Endothelial cell of umbilical vein (primary cell): ENCODE measurements around the gene PSME3. TPM values are rescaled to one million over a fixed set of nuclear protein-coding genes. Genes with fewer than 3 reads are reported as not detected.

ENCODE experiments used
- BruUV-seq: library from RNA; stranded (reverse); fragments of 400-500 nt; replicated peaks from 2 replicates; lab custom pipeline; 2021; lab: Mats Ljungman, UMichigan
- CTCF ChIA-PET: fragments of 300-600, 350-600 bp; sonication (Branson Sonifier 250); formaldehyde crosslinking; loops from one replicate; lab custom pipeline; 2021; ENCODE audit warnings: antibody characterized with exemption, inconsistent platforms; lab: Charles Lee
- POLR2A ChIA-PET: fragments of 300-600, 350-600 bp; sonication (Branson Sonifier 250); formaldehyde crosslinking; loops from one replicate; lab custom pipeline; 2021; ENCODE audit warnings: antibody characterized with exemption, inconsistent platforms; lab: Charles Lee
- DNase-seq: peaks from one replicate; pipeline ENCODE4 v3.0.0-alpha.2; 2011; ENCODE audit warnings: low read depth, low spot score
- FAIRE-seq: peaks from 2 replicates; lab custom pipeline; 2011; peaks lifted over from hg19 to GRCh38; lab: Jason Lieb, UNC
- H2AFZ ChIP-seq: 2 replicates; pipeline ENCODE4 v1.6.0; 2012; ENCODE audit warnings: low read depth, low read length, control low read depth, inconsistent platforms
- H3K27ac ChIP-seq: 2 replicates; pipeline ENCODE4 v1.5.1; 2011; ENCODE audit warnings: low read depth, mild to moderate bottlenecking, control low read depth, low read length, moderate library complexity; ENCODE audit not compliant: insufficient read depth
- H3K27me3 ChIP-seq, 2 experiments: 2 replicates each; pipeline versions ENCODE4 v1.6.0 to v1.6.1; 2011; ENCODE audit warnings: low read length in 2 of 2, mixed read lengths in 1 of 2; ENCODE audit not compliant: control insufficient read depth in 2 of 2, insufficient read depth in 2 of 2
- H3K36me3 ChIP-seq, 2 experiments: 2 replicates in 1 of 2; 3 replicates in 1 of 2; pipeline ENCODE4 v1.5.1; 2011; ENCODE audit warnings: low read length in 2 of 2, mild to moderate bottlenecking in 1 of 2, moderate library complexity in 1 of 2; ENCODE audit not compliant: control insufficient read depth in 2 of 2, insufficient read depth in 2 of 2; ENCODE audit errors: extremely low read depth in 1 of 2
- H3K4me1 ChIP-seq: 3 replicates; pipeline ENCODE4 v1.5.1; 2011; ENCODE audit warnings: mild to moderate bottlenecking, low read length; ENCODE audit not compliant: control insufficient read depth, insufficient read depth; ENCODE audit errors: extremely low read depth
- H3K4me2 ChIP-seq: 2 replicates; pipeline ENCODE4 v1.6.1; 2011; ENCODE audit warnings: low read length, control low read depth, mixed read lengths; ENCODE audit not compliant: insufficient read depth
- H3K4me3 ChIP-seq, 3 experiments: fragments of 200-600 bp in 1 of 3; sonication (generic), shearing (Covaris generic) in 1 of 3; replicated peaks in 1 of 3; 2 replicates each; pipeline ENCODE4 v1.5.1; 2011 to 2016; ENCODE audit warnings: control low read depth in 3 of 3, low read length in 3 of 3, mild to moderate bottlenecking in 2 of 3, inconsistent platforms in 1 of 3, low read depth in 1 of 3, moderate library complexity in 1 of 3; ENCODE audit not compliant: insufficient read depth in 1 of 3
- H3K79me2 ChIP-seq: 2 replicates; pipeline ENCODE4 v1.6.0; 2012; ENCODE audit warnings: low read length, inconsistent platforms; ENCODE audit not compliant: control insufficient read depth, insufficient read depth
- H3K9ac ChIP-seq: replicated peaks from 2 replicates; pipeline ENCODE3; 2011; ENCODE audit warnings: low read length, control low read depth; ENCODE audit not compliant: insufficient read depth; ENCODE audit errors: extremely low read depth
- H3K9me1 ChIP-seq: replicated peaks from 3 replicates; pipeline ENCODE4 v1.6.0; 2011; ENCODE audit warnings: mild to moderate bottlenecking, low read length; ENCODE audit not compliant: control insufficient read depth, insufficient read depth; ENCODE audit errors: extremely low read depth
- H3K9me3 ChIP-seq: replicated peaks from 2 replicates; pipeline ENCODE4 v1.5.1; 2012; ENCODE audit warnings: low read length, inconsistent platforms; ENCODE audit not compliant: control insufficient read depth, insufficient read depth
- H4K20me1 ChIP-seq: replicated peaks from 2 replicates; pipeline ENCODE3; 2011; ENCODE audit warnings: mild to moderate bottlenecking, low read length; ENCODE audit not compliant: control insufficient read depth, insufficient read depth; ENCODE audit errors: extremely low read depth
- EZH2 ChIP-seq: IDR thresholded peaks from 2 replicates; pipeline ENCODE4 v1.6.1; 2012; ENCODE audit warnings: borderline replicate concordance, low read depth, mild to moderate bottlenecking, moderate library complexity, low read length, inconsistent platforms; ENCODE audit not compliant: severe bottlenecking
- FOS ChIP-seq: IDR thresholded peaks from 2 replicates; pipeline ENCODE4 v1.6.1; 2011; ENCODE audit warnings: mild to moderate bottlenecking, low read length, moderate library complexity, borderline replicate concordance; ENCODE audit not compliant: insufficient read depth
- GATA2 ChIP-seq: IDR thresholded peaks from 2 replicates; pipeline ENCODE4 v1.7.0; 2011; ENCODE audit warnings: low read depth, mild to moderate bottlenecking, moderate library complexity, mixed read lengths, low read length; ENCODE audit not compliant: insufficient read length, insufficient read depth
- JUN ChIP-seq: IDR thresholded peaks from 2 replicates; pipeline ENCODE4 v1.6.1; 2011; ENCODE audit warnings: borderline replicate concordance, low read depth; ENCODE audit not compliant: insufficient read length, insufficient read depth
- MYC ChIP-seq: IDR thresholded peaks from one replicate; pipeline ENCODE4 v1.6.1; 2011; ENCODE audit warnings: mild to moderate bottlenecking, low read depth, low read length
- POLR2A ChIP-seq: IDR thresholded peaks from 2 replicates; pipeline ENCODE4 v1.6.1; 2012; ENCODE audit warnings: low read depth, mild to moderate bottlenecking, control low read depth, low read length
- POLR2AphosphoS5 ChIP-seq: IDR thresholded peaks from 2 replicates; pipeline ENCODE4 v1.6.1; 2012; ENCODE audit warnings: low read depth, mild to moderate bottlenecking, control low read depth, low read length, moderate library complexity; ENCODE audit not compliant: insufficient read depth
- dilution Hi-C: fragments of 300-500 bp; cut with MboI; formaldehyde crosslinking; loops from one replicate; pipeline ENCODE4 v1.15.0; 2019; ENCODE audit warnings: low sequenced_read_pairs; ENCODE audit not compliant: extremely low pct_ligation_motif_present
- intact Hi-C: fragments of 100-400 bp; cut with micrococcal nuclease; formaldehyde crosslinking; loops from one replicate; pipeline ENCODE4 v1.10.0; 2022
- polyA plus RNA-seq, 4 experiments: library from polyadenylated mRNA; depleted of rRNA in 3 of 4; stranded (reverse) in 3 of 4; unstranded in 1 of 4; fragments of >200 nt; gene quantifications; 2 replicates each; pipeline versions ENCODE4 v1.2.1 to v1.2.3, GENCODE V29; 2011 to 2012; ENCODE audit warnings: missing spikeins in 1 of 4
- total RNA-seq: library from RNA; stranded (reverse); gene quantifications from 2 replicates; pipeline ENCODE4 v1.2.3, GENCODE V29; 2021
- TF ChIP-seq, protein P1 (sequence below), 2 donors: IDR thresholded peaks; 1 replicate in 1 of 2; 2 replicates in 1 of 2; pipeline ENCODE4 v1.5.1; 2011; ENCODE audit warnings: low read length in 2 of 2, mild to moderate bottlenecking in 2 of 2, moderate library complexity in 2 of 2, control low read depth in 1 of 2, inconsistent platforms in 1 of 2, low read depth in 1 of 2; ENCODE audit not compliant: insufficient read depth in 1 of 2; ENCODE audit errors: extremely low read depth in 1 of 2
- TF ChIP-seq, protein P2 (sequence below): IDR thresholded peaks from 2 replicates; pipeline ENCODE4 v1.6.1; 2011; ENCODE audit not compliant: insufficient read depth, insufficient read length

PSME3 gene
- total and polyA plus RNA-seq, 2 donors (not counting 3 experiments of a cell fraction or from before 2014, with no cell fraction given), result 98.4 to 126 TPM

GRCh38 chr17:42792545-42792944, 40.7 kb upstream of the PSME3 start:
- Histone ChIP-seq H4K20me1 (no peaks in the 10 kb centered on the region), H3K4me2 (no peak overlapping the region), H3K27me3 (no peaks in the 10 kb centered on the region), H3K4me1 (peaks cover 6% of the 10 kb centered on the region), H3K79me2 (no peaks in the 10 kb centered on the region), H3K9me3 (no peaks in the 10 kb centered on the region), H2AFZ (no peak overlapping the region), H3K36me3 (peaks cover 0 to 2% of the 10 kb centered on the region in 2 experiments), H3K27ac (no peak overlapping the region), H3K9me1 (no peaks in the 10 kb centered on the region), H3K4me3 (no peak overlapping the region), H3K9ac (no peak overlapping the region)
- no peak for TF ChIP-seq EZH2
- no peak for TF ChIP-seq GATA2
- no peak for TF ChIP-seq POLR2AphosphoS5
- TF ChIP-seq, protein P1, sequence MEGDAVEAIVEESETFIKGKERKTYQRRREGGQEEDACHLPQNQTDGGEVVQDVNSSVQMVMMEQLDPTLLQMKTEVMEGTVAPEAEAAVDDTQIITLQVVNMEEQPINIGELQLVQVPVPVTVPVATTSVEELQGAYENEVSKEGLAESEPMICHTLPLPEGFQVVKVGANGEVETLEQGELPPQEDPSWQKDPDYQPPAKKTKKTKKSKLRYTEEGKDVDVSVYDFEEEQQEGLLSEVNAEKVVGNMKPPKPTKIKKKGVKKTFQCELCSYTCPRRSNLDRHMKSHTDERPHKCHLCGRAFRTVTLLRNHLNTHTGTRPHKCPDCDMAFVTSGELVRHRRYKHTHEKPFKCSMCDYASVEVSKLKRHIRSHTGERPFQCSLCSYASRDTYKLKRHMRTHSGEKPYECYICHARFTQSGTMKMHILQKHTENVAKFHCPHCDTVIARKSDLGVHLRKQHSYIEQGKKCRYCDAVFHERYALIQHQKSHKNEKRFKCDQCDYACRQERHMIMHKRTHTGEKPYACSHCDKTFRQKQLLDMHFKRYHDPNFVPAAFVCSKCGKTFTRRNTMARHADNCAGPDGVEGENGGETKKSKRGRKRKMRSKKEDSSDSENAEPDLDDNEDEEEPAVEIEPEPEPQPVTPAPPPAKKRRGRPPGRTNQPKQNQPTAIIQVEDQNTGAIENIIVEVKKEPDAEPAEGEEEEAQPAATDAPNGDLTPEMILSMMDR (IDR thresholded peaks at IDR 0.05; ENCODE audit: extremely low read depth in 1 of 2, insufficient read depth in 1 of 2, low read depth in 1 of 2, low read length in 2 of 2), result no peak
- TF ChIP-seq FOS, result no peak
- TF ChIP-seq JUN, result no peak
- TF ChIP-seq POLR2A, result no peak
- TF ChIP-seq, protein P2, sequence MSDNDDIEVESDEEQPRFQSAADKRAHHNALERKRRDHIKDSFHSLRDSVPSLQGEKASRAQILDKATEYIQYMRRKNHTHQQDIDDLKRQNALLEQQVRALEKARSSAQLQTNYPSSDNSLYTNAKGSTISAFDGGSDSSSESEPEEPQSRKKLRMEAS, result no peak
- no peak for TF ChIP-seq MYC
- ChIA-PET POLR2A (interaction anchor here (0.7 kb wide), 1 partner anchor 11 kb away, joined by 4 read pairs; no protein-coding TSS in a partner anchor), CTCF (no interaction called here)
- intact Hi-C loops, result no loop called here
- no TSS peak for BruUV-seq
- FAIRE-seq, result no peak
- DNase-seq, result no peak
- dilution Hi-C loops, result no loop called here
